IMR-90 (cell line): ENCODE measurements around the gene OSER1. TPM values are rescaled to one million over a fixed set of nuclear protein-coding genes. Genes with fewer than 3 reads are reported as not detected.

Source experiments
- ATAC-seq: fragments of 200-7000 bp; cut with Tn5 transposase; 2 replicates; pipeline ENCODE4 v1.9.1; 2020; ENCODE audit warnings: low read depth, mild to moderate bottlenecking, moderate library complexity
- BruUV-seq: library from RNA; stranded (reverse); fragments of 400-500 nt; replicated peaks from 2 replicates; lab custom pipeline; 2021; lab: Mats Ljungman, UMichigan
- CTCF ChIA-PET: fragments of 300-600 bp; formaldehyde crosslinking; extraction: SDS; loops from one replicate; lab custom pipeline; 2021; ENCODE audit warnings: antibody characterized with exemption; lab: Yijun Ruan, JAX
- POLR2A ChIA-PET: fragments of 300-600 bp; sonication (Branson Sonifier 250); formaldehyde crosslinking; loops from one replicate; lab custom pipeline; 2022; ENCODE audit warnings: antibody characterized with exemption; ENCODE audit not compliant: unreplicated experiment; lab: Charles Lee
- DNase-seq: peaks from one replicate; pipeline ENCODE4 v3.0.0; 2013
- H2AFZ ChIP-seq: replicated peaks from 2 replicates; pipeline ENCODE3; 2013; ENCODE audit warnings: low read length, mild to moderate bottlenecking; ENCODE audit not compliant: poor library complexity
- H2AK5ac ChIP-seq: 2 replicates; pipeline ENCODE4 v1.6.1; 2013; ENCODE audit warnings: low read depth, low read length, inconsistent platforms
- H2AK9ac ChIP-seq: replicated peaks from 2 replicates; pipeline ENCODE3; 2013; ENCODE audit warnings: mild to moderate bottlenecking, low read depth, low read length, moderate library complexity; ENCODE audit not compliant: poor library complexity
- H2BK120ac ChIP-seq: 2 replicates; pipeline ENCODE4 v1.6.1; 2013; ENCODE audit warnings: low read depth, low read length, inconsistent platforms
- H2BK15ac ChIP-seq: 3 replicates; pipeline ENCODE4 v1.6.1; 2013; ENCODE audit warnings: low read depth, low read length, inconsistent platforms
- H2BK20ac ChIP-seq: 2 replicates; pipeline ENCODE4 v1.6.1; 2013; ENCODE audit warnings: low read depth, mild to moderate bottlenecking, inconsistent platforms, low read length, moderate library complexity
- H2BK5ac ChIP-seq: 2 replicates; pipeline ENCODE4 v1.6.1; 2013; ENCODE audit warnings: mild to moderate bottlenecking, low read depth, low read length, inconsistent platforms; ENCODE audit not compliant: poor library complexity, severe bottlenecking
- H3K14ac ChIP-seq: replicated peaks from 2 replicates; pipeline ENCODE4 v1.6.1; 2013; ENCODE audit warnings: low read depth, low read length, inconsistent platforms
- H3K18ac ChIP-seq: 2 replicates; pipeline ENCODE4 v1.6.1; 2013; ENCODE audit warnings: low read depth, low read length, control low read depth
- H3K23ac ChIP-seq: 2 replicates; pipeline ENCODE4 v1.6.1; 2013; ENCODE audit warnings: low read depth, low read length, inconsistent platforms
- H3K27ac ChIP-seq: 2 replicates; pipeline ENCODE4 v1.5.1; 2013; ENCODE audit warnings: mild to moderate bottlenecking, control low read depth, low read length; ENCODE audit not compliant: insufficient read depth
- H3K27me3 ChIP-seq: 2 replicates; pipeline ENCODE4 v1.6.1; 2013; ENCODE audit warnings: low read length; ENCODE audit not compliant: control insufficient read depth, insufficient read depth
- H3K36me3 ChIP-seq: 2 replicates; pipeline ENCODE4 v1.6.1; 2013; ENCODE audit warnings: low read length, mixed read lengths; ENCODE audit not compliant: control insufficient read depth, insufficient read depth
- H3K4ac ChIP-seq: 2 replicates; pipeline ENCODE4 v1.6.1; 2013; ENCODE audit warnings: low read depth, low read length, inconsistent platforms
- H3K4me1 ChIP-seq: 2 replicates; pipeline ENCODE4 v1.6.1; 2013; ENCODE audit warnings: low read length, mixed read lengths; ENCODE audit not compliant: control insufficient read depth, insufficient read depth
- H3K4me2 ChIP-seq: 2 replicates; pipeline ENCODE4 v1.6.1; 2013; ENCODE audit warnings: low read depth, mild to moderate bottlenecking, control low read depth, low read length, moderate library complexity
- H3K4me3 ChIP-seq: 2 replicates; pipeline ENCODE4 v1.5.1; 2013; ENCODE audit warnings: low read depth, mild to moderate bottlenecking, control low read depth, low read length, moderate library complexity; ENCODE audit not compliant: insufficient read depth
- H3K56ac ChIP-seq: 2 replicates; pipeline ENCODE4 v1.6.1; 2013; ENCODE audit warnings: low read length, inconsistent platforms; ENCODE audit not compliant: insufficient read depth; ENCODE audit errors: extremely low read depth
- H3K79me1 ChIP-seq, 2 experiments: 2 replicates each; pipeline ENCODE4 v1.6.1; 2013; ENCODE audit warnings: low read length in 2 of 2, inconsistent platforms in 1 of 2, low read depth in 1 of 2
- H3K9ac ChIP-seq: 2 replicates; pipeline ENCODE4 v1.6.1; 2013; ENCODE audit warnings: low read depth, low read length, control low read depth
- H3K9me1 ChIP-seq: 2 replicates; pipeline ENCODE4 v1.6.1; 2013; ENCODE audit warnings: low read length, inconsistent platforms; ENCODE audit not compliant: insufficient read depth
- H3K9me3 ChIP-seq: 2 replicates; pipeline ENCODE4 v1.6.1; 2013; ENCODE audit warnings: low read length; ENCODE audit not compliant: control insufficient read depth, insufficient read depth
- H4K20me1 ChIP-seq: 2 replicates; pipeline ENCODE4 v1.6.1; 2013; ENCODE audit warnings: low read length, inconsistent platforms; ENCODE audit not compliant: insufficient read depth
- H4K5ac ChIP-seq: 2 replicates; pipeline ENCODE4 v1.6.1; 2013; ENCODE audit warnings: mild to moderate bottlenecking, low read depth, low read length, control low read depth
- H4K8ac ChIP-seq, 2 experiments: 2 replicates each; pipeline ENCODE4 v1.6.1; 2013; ENCODE audit warnings: low read depth in 2 of 2, low read length in 2 of 2, control low read depth in 1 of 2, inconsistent platforms in 1 of 2
- H4K91ac ChIP-seq: 2 replicates; pipeline ENCODE4 v1.6.1; 2013; ENCODE audit warnings: low read depth, low read length, inconsistent platforms; ENCODE audit not compliant: insufficient read depth
- CHD1 ChIP-seq: IDR thresholded peaks from 2 replicates; pipeline ENCODE4 v1.6.1; 2012; ENCODE audit warnings: low read depth, low read length, improper control_type of control experiment
- CTCF ChIP-seq: conservative IDR thresholded peaks from 2 replicates; pipeline ENCODE4 v1.5.1; 2012; ENCODE audit warnings: mild to moderate bottlenecking, low read depth, low read length, improper control_type of control experiment
- ELK1 ChIP-seq: fragments of 150-350 bp; IDR thresholded peaks from 2 replicates; pipeline ENCODE4 v1.6.1; 2016; ENCODE audit warnings: low read depth, mild to moderate bottlenecking, low read length, moderate library complexity, borderline replicate concordance
- FOS ChIP-seq: fragments of 150-350 bp; IDR thresholded peaks from 2 replicates; pipeline ENCODE4 v1.6.1; 2016; ENCODE audit warnings: low read depth, low read length
- MAFK ChIP-seq: IDR thresholded peaks from 2 replicates; pipeline ENCODE4 v1.6.1; 2012; ENCODE audit warnings: low read depth, low read length, improper control_type of control experiment
- MAZ ChIP-seq: IDR thresholded peaks from 2 replicates; pipeline ENCODE4 v1.6.1; 2012; ENCODE audit warnings: low read depth, mild to moderate bottlenecking, low read length, improper control_type of control experiment, moderate library complexity, borderline replicate concordance
- NFE2L2 ChIP-seq: fragments of 150-350 bp; IDR thresholded peaks from 2 replicates; pipeline ENCODE4 v1.6.1; 2016; ENCODE audit warnings: low read depth, mild to moderate bottlenecking, low read length
- RAD21 ChIP-seq: IDR thresholded peaks from 2 replicates; pipeline ENCODE4 v1.6.1; 2012; ENCODE audit warnings: low read length, improper control_type of control experiment
- RFX5 ChIP-seq: IDR thresholded peaks from 2 replicates; pipeline ENCODE4 v1.8.0; 2012; ENCODE audit warnings: low read depth, mild to moderate bottlenecking, low read length, moderate library complexity
- USF2 ChIP-seq: fragments of 150-350 bp; IDR thresholded peaks from 2 replicates; pipeline ENCODE4 v1.6.1; 2017; ENCODE audit warnings: mild to moderate bottlenecking, antibody characterized with exemption, low read length, low read depth
- WGBS, 2 experiments: methylation state at CpG; one replicate each; pipeline versions ENCODE4 v1.1.5 to v1.1.7; 2013; ENCODE audit warnings: missing lambda C conversion rate in 2 of 2; ENCODE audit not compliant: insufficient read length in 1 of 2; ENCODE audit errors: extremely low coverage in 2 of 2; 5-methylcytosine and 5-hydroxymethylcytosine counted together
- dilution Hi-C: fragments of 300-500 bp; cut with HindIII; formaldehyde crosslinking; loops from one replicate; pipeline ENCODE4 v1.14.3; 2018; ENCODE audit warnings: low sequenced_read_pairs; ENCODE audit not compliant: unreplicated experiment
- in situ Hi-C: fragments of 300-500 bp; cut with MboI; formaldehyde crosslinking; loops from 3 replicates; pipeline ENCODE4 v1.14.3; 2019; ENCODE audit warnings: low sequenced_read_pairs, inconsistent platforms, mixed read lengths
- intact Hi-C: fragments of 100-400 bp; cut with micrococcal nuclease; formaldehyde crosslinking; loops from 2 replicates; pipeline ENCODE4 v1.10.0; 2022
- polyA plus RNA-seq, 3 experiments: library from polyadenylated mRNA; depleted of rRNA; stranded (reverse); fragments of >200 nt; gene quantifications; 2 replicates each; pipeline ENCODE4 v1.2.3, GENCODE V29; 2012; ENCODE audit warnings: low replicate concordance in 1 of 3
- total RNA-seq: library from RNA; depleted of rRNA; stranded (reverse); fragments of >200 nt; gene quantifications from 2 replicates; pipeline ENCODE4 v1.2.3, GENCODE V29; 2012

OSER1 gene
- total and polyA plus RNA-seq, 2 of the 4 experiments (the other 2 are of a cell fraction), result 32.6 to 70.6 TPM

- H3K27ac ChIP-seq, result no peak overlapping the region
- no peak overlapping the region for H4K5ac ChIP-seq
- 0 out of 2 replicates have a peak, but pooled peaks cover 8% of the 10 kb centered on the region for H3K9me1 ChIP-seq
- H3K9me3 ChIP-seq, result no peaks in the 10 kb centered on the region
- H4K8ac ChIP-seq, result no peak overlapping the region
- no peak overlapping the region for H2AK5ac ChIP-seq
- no peak overlapping the region; the same call in 1 of the 2 replicates for H3K4ac ChIP-seq
- ChIA-PET POLR2A (no interaction called here), CTCF (no interaction called here)
- H3K9ac ChIP-seq, result no peak overlapping the region
- in situ Hi-C loops (no loop called here), dilution Hi-C loops (no loop called here), intact Hi-C loops (no loop called here)
- H3K4me2 ChIP-seq, result no peak overlapping the region
- H3K23ac ChIP-seq, result no peak overlapping the region
- H3K14ac ChIP-seq, result no peak overlapping the region
- H2AK9ac ChIP-seq, result no peak overlapping the region
- no peak overlapping the region for H3K4me3 ChIP-seq
- H2AFZ ChIP-seq, result no peak overlapping the region
- H3K79me1 ChIP-seq, result no peaks in the 10 kb centered on the region
- no peak overlapping the region for H3K56ac ChIP-seq
- DNase-seq, result no peak
- H3K4me1 ChIP-seq, result peaks cover 2% of the 10 kb centered on the region
- whole genome bisulfite sequencing, 2 experiments, result 80% methylated on average over 3 of the region's 14 CpGs; no CpG with 5 or more reads in 1 of the 2 experiments
- TF ChIP-seq FOS (no peak), CTCF (no peak), ELK1 (no peak), MAZ (no peak), RAD21 (no peak), USF2 (no peak), CHD1 (no peak), NFE2L2 (no peak), RFX5 (no peak), MAFK (no peak)
- no peak overlapping the region for H4K91ac ChIP-seq
- H3K18ac ChIP-seq, result no peak overlapping the region
- H2BK15ac ChIP-seq, result no peak overlapping the region
- no peak overlapping the region for H2BK120ac ChIP-seq
- no TSS peak for BruUV-seq
- H3K27me3 ChIP-seq, result no peaks in the 10 kb centered on the region
- ATAC-seq, result no peak
- H2BK5ac ChIP-seq, result no peak overlapping the region
- no peaks in the 10 kb centered on the region for H4K20me1 ChIP-seq
- no peak overlapping the region for H2BK20ac ChIP-seq
- H3K36me3 ChIP-seq, result no peaks in the 10 kb centered on the region
Measured at GRCh38 chr20:44151621-44152416, 58.8 kb downstream of the OSER1 start.
